ENCODE results near the gene PKP3.
A peak's percentile ranks its signal among the peaks of the same experiment; 100 is the strongest.
"Not testable (repeated sequence)": the region's sequence is repeated elsewhere in the genome, so short reads cannot be mapped to it uniquely, and the experiment has no call there.

The PKP3 gene

GRCh38 chr11:379205-380094, 14.6 kb upstream of the PKP3 start:
- DNase-seq: no peak

DNA sequence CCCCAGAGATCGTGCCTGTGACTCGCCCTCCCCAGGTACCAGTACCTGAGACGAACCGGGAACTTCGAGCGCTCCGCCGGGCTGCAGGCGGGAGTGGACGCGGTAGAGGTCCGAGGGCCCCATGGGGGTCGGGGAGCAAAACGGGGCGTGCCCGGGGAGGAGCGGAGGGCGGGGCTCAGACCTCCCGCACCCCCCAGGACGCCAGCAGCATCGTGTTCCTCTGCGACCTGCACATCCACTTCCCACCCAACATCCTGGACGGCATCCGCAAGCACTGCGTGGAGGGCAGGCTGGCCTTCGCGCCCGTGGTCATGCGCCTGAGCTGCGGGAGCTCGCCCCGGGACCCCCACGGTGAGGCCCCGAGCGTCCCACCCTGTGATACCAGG, 13.9 kb upstream of the PKP3 start:
- no peak for DNase-seq

DNA sequence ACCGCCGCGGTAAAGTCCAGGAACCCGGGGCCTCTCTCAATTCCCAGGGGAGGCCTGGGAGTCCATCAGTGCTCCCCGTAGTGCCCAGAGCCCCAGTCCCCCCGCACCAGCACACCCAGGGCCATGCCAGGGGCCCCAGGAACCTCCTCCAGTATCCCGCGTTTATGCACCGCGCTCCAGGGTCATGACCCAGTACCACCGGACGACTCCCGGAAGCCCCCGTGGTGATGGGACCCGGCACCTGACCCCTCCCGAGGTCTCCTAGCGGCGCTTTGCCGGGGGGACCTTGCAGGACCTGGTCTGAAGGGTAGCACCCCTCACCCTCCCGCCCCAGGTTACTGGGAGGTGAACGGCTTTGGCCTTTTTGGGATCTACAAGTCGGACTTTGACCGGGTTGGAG, 13.5 kb upstream of the PKP3 start:
- no peak for DNase-seq

- no peak for DNase-seq
These were observed 13.0 kb upstream of the PKP3 start for GRCh38 chr11:380996-381395.

DNA sequence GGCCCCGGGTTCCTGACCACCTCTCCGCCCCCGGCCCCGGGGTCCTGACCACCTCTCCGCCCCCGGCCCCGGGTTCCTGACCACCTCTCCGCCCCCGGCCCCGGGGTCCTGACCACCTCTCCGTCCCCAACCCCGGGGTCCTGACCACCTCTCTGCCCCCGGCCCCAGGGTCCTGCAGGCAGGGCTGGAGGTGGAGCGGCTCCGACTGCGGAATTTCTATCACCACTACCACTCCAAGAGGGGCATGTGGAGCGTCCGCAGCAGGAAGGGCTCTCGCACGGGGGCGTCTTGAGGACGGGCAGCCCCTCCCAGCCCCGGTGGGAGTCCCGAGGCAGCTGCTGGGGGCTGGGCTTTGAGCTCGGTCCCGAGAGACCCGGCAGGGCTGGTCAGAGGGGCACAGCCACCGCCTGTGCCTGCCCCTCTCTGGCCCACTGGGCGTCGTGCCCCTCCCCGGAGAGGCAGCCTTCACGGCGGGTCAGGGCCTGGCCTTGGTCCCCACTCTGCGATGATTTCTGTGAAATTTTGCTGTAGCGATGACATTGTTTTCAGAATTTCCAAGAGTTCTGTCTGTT, 12.4 kb upstream of the PKP3 start:
- no peak for DNase-seq

DNA sequence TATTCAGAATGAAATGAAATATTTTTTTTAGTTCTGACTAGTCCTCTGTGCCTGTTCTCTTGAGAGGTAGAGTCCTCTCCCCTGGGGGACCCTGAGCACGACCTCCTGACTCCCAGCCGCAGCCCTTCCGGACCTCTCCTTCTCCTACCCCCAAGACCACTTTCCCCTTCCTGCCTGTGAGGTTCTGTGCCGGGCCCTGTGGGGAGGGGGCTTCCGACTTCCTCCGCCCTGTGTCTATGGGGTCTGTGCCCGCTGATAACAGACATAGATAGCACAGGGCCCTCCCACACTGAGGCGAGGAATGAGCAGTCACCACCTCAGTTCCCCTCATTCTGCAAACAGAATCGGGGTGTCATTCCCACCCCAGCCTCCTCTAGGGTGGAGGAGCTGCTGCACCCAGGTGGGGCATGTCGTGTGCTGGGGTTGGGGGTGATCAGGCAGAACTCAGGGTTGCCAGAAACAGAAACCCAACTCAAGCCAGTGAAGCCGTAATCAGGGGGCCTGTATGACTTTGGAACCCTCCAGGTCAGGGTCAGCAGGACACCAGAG, 11.9 kb upstream of the PKP3 start:
- no peak for DNase-seq

DNA sequence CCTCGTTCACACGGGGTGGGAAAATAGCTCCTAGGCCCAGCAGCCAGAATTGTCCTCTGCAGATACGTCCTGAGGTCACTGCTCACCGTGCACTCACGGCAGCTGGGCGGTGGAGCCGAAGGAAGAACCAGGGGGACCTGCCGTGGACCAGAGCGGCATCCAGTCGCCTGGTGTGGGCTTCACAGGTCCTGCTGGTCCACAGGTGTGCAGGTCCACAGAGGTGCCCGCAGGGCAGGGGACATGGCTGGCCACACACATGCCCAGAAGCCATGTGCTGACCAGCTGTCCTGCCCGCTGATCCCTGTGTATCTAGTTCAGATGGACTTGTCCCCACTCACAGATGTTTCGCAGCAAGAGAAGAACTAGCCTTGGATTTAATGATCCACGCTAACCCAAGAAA, 10.6 kb upstream of the PKP3 start:
- no peak for DNase-seq

DNA sequence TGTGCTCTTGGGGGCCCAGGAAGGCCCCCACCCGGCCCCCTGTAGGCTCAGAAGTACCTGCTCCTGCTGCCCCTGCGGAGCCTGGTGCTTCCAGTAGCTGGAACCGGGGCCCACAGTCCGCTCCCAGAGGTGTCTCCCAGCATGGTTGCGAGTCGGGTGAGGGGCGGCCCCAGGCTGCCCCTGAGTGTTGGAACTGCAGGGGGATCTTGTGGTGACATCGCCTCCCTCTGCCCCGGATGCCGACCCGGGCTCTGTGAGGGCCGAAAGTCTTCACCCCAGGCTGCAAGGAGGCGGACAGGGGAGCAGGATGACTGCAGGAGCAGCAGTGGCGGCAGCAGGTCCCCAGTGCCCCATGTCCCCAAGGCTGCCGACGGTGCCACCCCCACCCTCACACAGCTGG, 9.5 kb upstream of the PKP3 start:
- DNase-seq: no peak

GRCh38 chr11:385594-386351, 8.2 kb upstream of the PKP3 start:
- DNase-seq: no peak

DNA sequence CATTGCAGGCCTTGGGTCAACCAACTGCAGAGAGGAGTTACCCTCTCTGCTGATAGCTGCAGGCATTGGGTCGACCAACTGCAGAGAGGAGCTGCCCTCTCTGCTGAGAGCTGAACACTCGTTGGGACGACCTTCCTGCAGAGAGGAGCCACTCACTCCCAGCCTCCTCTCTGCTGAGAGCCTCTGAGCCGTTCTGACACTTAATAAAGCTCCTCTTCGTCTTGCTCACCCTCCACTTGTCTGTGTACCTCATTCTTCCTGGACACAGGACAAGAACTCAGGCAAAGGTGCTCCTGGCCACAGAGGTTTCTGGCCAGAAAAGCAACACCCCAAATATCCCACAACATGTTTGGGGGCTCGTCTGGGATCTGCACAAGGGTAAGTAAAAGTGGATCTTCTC, 7.5 kb upstream of the PKP3 start:
- DNase-seq: no peak

DNA sequence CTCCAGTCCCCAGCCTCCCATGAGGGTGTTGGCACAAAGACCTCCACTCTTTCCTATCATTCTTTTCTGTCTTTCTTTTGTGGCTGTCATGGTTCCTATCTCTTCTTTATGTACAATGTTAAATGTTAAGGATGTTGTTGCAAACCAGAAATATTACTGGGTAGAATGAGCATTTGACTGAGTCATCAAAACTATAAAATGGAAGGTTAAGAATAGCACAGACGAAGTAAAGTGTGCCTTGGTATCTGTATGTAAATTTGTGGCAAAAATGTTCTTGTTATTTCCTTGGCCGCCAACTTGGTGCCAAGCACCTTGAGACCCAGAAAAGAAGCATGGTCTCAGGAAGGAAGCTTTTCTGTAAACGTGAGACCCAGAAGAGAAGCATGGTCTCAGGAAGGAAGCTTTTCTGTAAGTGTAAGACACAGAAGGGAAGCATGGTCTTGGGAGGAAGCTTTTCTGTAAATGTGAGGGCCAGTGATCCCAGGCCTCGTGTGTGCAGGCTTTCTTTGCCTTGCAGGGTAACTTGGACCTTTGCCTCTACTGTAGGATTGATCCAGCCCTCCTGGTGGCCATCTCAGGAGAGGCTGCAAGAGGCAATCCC, 6.7 kb upstream of the PKP3 start:
- DNase-seq: no peak

- DNase-seq: not testable (repeated sequence)
These were observed 4.6 kb upstream of the PKP3 start for GRCh38 chr11:389369-389768.

DNA sequence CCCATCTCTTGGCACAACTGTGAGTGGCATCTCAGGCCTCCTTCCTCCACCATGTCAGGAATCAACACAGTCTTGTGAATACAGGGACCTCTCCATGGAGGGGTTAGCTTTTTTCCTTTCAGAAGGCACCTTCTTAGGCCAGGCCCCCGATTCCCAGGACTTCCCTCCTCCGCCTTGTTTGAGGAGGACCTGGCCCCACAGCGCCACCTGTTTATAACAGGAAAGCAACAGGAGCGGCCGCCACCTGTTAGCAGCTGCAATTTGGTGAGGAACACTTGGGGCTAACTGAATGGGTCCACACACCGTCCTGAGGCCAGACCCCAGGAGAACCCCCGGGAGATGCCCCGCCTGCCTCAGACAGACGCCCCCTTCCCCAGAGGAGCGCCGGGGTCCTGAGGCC, 3.8 kb upstream of the PKP3 start:
- DNase-seq: no peak

DNA sequence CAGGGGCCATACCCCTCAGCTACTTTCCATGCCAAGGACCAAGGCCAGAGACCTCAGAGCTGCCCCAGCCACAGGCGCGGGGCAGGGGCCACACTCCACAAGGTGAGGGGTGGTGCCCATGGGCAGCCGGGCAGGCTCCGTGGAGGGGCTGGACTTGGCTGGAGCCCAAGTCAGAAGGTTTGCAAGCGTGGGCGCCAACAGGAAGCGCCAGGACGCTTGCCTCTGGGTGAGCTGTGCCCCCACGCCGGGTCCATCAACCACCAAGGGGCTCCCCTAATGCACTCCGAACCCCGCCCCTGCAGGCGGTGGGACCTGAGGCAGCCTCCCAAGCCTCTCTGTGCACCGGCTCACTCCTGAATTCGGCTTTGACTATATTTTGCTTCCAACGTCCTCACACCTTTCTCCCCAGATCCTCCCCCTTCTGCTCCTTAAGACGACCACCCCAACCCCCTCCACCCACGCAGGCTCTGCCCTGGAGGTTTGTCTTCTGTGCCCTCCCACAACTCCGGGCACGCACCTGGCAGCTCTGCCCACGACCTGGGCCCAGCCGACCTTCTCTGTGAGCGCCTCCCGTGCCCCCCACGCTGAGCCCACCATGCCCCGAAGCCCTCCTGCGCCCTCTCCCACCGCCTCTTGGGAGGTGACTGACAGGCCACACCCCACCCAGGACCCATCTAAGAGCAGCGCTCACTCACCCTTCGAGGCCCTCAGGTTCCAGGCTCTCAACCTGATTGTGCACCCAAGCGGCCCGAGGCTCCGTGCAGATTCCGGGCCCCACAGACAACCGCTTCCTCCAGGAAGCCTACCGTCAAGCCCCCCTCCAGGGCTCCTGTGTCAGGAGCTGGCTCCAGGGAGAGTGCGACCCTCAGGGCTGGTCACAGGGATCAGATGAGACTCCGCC, 2.6 kb upstream of the PKP3 start:
- DNase-seq: no peak

GRCh38 chr11:392102-392777, 1.8 kb upstream of the PKP3 start:
- DNase-seq: no peak

GRCh38 chr11:393219-394033, 583 bp upstream of the PKP3 start:
- peak; percentile 89 for DNase-seq

- no peak for DNase-seq
These were observed 1.0 kb downstream of the PKP3 start for GRCh38 chr11:394858-395655.

DNA sequence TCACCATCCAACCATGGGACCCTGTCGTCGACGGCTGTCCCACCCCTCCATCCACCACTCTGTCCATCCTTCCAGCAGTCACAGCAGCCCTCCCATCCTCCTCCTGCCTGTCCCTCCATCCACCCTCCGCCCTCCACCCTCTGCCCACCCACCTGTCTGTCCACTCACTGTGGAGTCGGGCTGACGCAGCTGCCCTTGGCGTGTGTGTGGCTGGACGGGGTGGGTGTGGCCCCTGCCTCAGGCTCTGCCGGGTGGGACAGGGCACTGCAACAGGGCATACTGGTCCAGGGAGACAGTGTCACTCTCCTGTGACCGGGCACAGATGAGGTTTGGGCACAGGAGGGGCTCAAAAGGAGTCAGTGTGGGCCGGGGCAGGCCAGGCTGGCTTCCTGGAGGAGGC, 1.9 kb downstream of the PKP3 start:
- DNase-seq: no peak

DNA sequence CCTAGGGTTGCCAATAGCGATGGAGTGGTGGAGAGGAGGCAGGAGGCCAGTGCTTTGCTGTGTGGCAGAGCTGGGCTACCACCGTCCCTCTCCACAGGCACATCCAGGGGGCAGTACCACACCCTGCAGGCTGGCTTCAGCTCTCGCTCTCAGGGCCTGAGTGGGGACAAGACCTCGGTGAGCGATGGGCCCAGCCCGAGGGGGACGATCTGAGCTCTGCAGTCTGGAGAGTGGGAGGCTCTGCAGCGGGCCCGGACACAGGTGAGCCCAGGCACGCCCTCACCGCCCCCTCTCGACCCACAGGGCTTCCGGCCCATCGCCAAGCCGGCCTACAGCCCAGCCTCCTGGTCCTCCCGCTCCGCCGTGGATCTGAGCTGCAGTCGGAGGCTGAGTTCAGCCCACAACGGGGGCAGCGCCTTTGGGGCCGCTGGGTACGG, 2.5 kb downstream of the PKP3 start:
- peak; percentile 33 for DNase-seq

Data from fibroblast of skin of right biceps (primary cell).